IPS-15b (cell line): ENCODE data around the gene SFTPB.
"Not testable (repeated sequence)": the region's sequence is repeated elsewhere in the genome, so short reads cannot be mapped to it uniquely, and the experiment has no call there.

Experiments used
- H3K27me3 ChIP-seq: one replicate; pipeline ENCODE4 v1.6.1; 2013; ENCODE audit warnings: low read length; ENCODE audit not compliant: control insufficient read depth, insufficient read depth
- H3K36me3 ChIP-seq: one replicate; pipeline ENCODE4 v1.6.1; 2013; ENCODE audit warnings: low read length; ENCODE audit not compliant: control insufficient read depth, insufficient read depth
- H3K4me1 ChIP-seq: one replicate; pipeline ENCODE4 v1.6.1; 2013; ENCODE audit warnings: mild to moderate bottlenecking, low read length; ENCODE audit not compliant: control insufficient read depth, insufficient read depth
- H3K4me3 ChIP-seq: one replicate; pipeline ENCODE4 v1.5.1; 2013; ENCODE audit warnings: low read depth, low read length
- H3K9ac ChIP-seq: one replicate; pipeline ENCODE4 v1.6.1; 2013; ENCODE audit warnings: low read depth, mild to moderate bottlenecking, low read length
- H3K9me3 ChIP-seq: one replicate; pipeline ENCODE4 v1.6.1; 2013; ENCODE audit warnings: mild to moderate bottlenecking, low read length; ENCODE audit not compliant: control insufficient read depth, insufficient read depth

The SFTPB gene

DNA sequence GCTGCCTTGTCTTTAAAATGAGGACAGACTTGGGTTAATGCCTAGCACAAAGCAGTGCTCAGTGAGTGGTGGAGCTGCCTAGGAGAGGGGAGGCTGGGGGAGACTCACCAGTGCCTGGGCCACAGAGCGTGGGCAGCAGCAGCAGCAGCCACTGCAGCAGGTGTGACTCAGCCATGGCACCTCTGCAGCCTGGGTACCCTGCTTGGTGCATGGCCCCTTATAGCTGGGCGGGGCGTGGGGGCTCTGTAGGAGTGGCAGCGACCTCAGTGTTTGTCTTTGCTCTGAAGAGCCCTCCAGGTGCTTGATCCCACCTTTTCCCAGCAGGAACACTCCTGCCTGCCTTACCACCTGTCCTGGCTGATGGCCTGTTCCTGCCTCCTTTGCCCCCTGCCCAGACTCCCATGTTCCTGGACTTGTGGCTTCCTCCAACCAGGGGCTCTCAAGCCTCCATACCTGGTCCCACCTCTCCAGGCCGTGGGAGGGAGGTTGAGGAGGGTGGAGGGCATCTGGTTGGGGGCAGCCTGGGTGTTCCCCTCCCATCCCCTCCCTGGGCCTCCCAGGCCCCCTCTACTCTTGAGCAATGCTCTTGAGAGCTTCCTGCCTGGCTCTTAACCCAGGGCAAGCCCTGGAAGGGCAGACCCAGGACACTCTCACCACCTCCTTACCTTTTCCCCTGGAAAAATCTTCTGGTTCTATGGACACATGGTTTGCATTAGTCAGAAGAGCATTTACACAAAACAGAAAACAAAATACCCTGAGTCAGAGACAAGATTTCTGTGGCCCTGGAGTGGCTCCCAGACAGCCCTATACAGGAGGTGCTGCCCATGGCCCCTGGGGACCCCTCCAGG lies at the start of gene SFTPB:
Gene SFTPB, minus strand, starts transcription at position 191 of the 848 bp plus-strand sequence. Its CDS starts 16 bp downstream, at position 175.
- Histone ChIP-seq H3K36me3 (no peaks in the 10 kb centered on the region), H3K4me3 (no peak within 1 kb of the TSS), H3K4me1 (peaks cover 2% of the 10 kb centered on the region), H3K9ac (no peak within 1 kb of the TSS), H3K9me3 (no peaks in the 10 kb centered on the region), H3K27me3 (no peaks in the 10 kb centered on the region)

DNA sequence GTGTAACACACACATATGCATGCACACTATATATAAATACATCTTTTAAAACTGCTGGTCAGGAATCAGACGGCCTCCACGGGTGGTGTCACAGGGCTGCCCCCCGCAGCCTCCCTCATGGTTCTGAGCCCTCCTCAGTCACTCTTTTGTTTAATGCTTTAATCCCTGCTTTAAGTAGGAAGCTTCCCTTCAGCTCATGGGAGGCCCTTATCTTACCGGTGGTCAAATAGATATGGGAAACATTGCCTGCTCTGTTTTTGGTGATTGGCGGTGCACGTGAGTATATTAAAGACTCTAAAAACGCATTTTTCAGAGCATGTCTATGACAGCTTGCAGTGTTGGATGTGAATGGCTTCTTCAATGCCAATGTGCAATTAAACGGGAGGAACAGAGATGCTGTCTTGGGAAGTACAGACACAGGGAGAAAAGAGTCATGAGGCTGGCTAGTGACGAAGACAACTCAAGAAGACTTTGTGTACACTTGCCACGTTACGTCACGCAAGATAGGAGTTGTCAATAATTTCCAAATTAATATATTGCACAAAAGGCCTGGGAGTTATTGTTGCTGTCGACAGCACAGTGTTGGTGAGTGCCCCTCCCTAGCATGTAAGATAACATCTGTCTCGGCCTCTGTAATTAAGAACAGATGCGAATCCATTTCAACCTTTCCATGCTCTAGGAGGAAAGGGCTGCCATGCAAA lies 49.5 kb upstream of the SFTPB start:
- Histone ChIP-seq H3K9me3 (no peaks in the 10 kb centered on the region), H3K27me3 (no peaks in the 10 kb centered on the region), H3K4me3 (no peak overlapping the region), H3K4me1 (no peaks in the 10 kb centered on the region), H3K9ac (no peak overlapping the region), H3K36me3 (no peaks in the 10 kb centered on the region)

DNA sequence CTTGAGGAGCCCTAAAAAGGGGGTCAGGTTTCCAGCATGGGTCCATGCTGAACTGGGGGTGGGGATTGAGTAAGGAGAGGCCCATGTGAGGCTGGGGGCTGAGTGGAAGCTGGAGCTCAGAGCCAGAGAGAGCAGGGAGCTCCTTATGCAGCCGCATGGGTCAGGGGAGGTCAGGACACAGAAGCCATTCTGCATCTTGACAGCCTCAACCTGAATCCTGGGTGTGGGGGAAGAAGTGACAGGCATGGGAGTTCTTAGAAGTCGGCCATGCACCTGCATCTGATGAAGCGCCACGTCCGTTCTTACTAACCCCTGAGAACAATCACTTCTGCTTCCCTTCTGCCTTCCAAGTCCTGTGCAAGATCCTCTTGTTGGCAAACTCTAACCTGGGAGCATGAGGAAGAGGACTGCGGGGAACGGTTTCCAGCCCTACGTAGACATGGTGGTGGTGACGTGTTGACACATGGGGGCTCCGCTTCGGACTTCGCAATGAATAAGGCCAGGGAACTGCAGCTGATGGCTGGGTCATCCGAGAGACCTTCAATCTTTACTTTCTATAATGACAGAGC lies 48.4 kb upstream of the SFTPB start:
- Histone ChIP-seq H3K27me3 (no peaks in the 10 kb centered on the region), H3K9ac (no peak overlapping the region), H3K9me3 (no peaks in the 10 kb centered on the region), H3K36me3 (no peaks in the 10 kb centered on the region), H3K4me3 (no peak overlapping the region), H3K4me1 (no peaks in the 10 kb centered on the region)

DNA sequence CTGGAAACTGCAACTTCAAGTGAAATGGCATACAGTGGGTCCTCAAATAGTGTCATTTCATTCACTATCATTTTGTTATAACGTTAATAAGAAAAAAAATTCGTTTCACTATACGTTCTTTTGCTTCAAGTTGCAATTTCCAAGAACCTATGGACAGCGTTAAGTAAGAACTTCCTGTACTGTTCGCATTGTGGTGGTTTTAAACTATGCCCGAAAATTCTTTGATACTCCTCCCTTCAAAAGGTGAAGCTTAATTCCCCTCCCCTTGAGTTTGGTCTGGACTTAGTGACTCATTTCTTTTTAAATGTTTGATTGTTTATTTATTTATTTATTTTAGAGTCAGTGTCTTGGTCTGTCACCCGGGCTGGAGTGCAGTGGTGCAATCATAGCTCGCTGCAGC lies 46.8 kb upstream of the SFTPB start:
- Histone ChIP-seq H3K36me3 (no peaks in the 10 kb centered on the region), H3K9me3 (no peaks in the 10 kb centered on the region), H3K9ac (no peak overlapping the region), H3K27me3 (no peaks in the 10 kb centered on the region), H3K4me3 (no peak overlapping the region), H3K4me1 (no peaks in the 10 kb centered on the region)

DNA sequence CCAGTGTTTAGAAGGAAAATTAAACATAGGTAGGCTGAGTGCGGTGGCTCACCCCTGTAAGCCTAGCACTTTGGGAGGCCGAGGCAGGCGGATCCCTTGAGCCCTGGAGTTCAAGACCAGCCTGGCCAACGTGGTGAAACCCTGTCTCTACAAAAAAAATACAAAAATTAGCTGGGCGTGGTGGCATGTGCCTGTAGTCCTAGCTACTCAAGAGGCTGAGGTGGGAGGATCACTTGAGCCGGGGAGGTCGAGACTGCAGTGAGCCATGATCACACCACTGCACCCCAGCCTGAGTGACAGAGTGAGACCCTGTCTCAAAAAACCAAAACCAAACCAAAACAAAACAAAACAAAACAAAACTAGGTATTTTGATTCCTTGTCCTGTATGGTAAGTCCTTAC lies 46.4 kb upstream of the SFTPB start:
- H3K36me3 ChIP-seq, H3K9ac ChIP-seq, H3K4me1 ChIP-seq, H3K9me3 ChIP-seq, H3K27me3 ChIP-seq, H3K4me3 ChIP-seq: not testable (repeated sequence)

DNA sequence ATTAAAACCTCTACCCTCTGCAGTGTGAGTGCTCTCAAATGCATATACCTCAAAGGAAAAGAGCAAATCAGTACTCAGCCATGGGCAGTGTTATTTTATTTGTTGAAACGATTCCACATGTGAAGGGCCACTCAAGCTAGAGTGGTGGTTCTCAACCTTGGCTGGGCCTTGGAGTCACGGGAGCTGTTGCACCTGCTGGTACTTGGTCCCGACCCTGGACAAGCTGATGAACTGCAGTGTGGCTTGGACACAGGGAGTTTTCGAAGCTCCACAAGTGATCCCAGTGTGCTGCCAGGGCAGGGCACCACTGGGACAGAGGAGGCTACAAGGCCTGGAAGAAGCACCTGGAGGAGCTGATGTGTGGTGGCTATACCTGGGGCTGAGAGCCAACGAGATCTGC lies 45.8 kb upstream of the SFTPB start:
- Histone ChIP-seq H3K4me3 (no peak overlapping the region), H3K36me3 (no peaks in the 10 kb centered on the region)

DNA sequence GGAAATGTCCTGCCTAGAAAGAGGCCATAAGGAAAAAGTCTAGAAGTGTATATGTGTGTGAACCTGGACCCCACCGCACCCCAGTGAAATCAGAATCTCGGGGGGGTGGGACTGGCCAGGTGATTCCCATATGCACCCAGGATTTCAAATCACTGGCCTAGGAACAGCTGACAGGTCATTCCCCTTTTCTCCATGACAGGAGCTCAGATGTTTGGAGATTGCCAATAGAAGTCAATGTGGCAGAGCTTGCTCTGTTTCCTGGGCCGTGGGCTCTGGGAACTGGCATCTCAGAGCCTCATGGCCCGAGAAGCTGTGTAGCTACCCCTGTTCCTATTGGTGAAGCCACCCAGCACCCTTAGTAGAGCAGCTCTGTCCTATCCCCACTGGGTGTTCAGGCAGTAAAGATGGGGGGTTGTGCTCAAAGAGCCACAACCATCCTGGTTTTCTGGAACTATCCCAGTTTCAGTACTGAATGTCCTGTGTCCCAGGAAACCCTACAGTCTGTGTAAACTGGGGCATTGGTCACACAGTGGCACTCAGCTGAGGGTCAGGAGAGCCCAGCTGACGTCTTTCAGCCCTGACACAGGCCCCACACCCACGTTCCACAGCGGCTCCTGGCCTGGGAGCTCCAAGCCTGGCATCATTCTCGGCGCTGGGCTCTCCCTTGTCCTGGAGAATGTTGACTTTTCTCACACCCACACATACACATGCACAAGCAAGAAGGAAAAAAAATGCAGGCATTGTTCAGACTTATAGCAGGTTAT lies 45.0 kb upstream of the SFTPB start:
- no peaks in the 10 kb centered on the region for H3K9me3 ChIP-seq
- no peaks in the 10 kb centered on the region for H3K27me3 ChIP-seq
- no peak overlapping the region for H3K4me3 ChIP-seq
- H3K9ac ChIP-seq: no peak overlapping the region
- H3K36me3 ChIP-seq: no peaks in the 10 kb centered on the region
- H3K4me1 ChIP-seq: no peaks in the 10 kb centered on the region

More for the DNA sequence above, 45.8 kb upstream of the SFTPB start:
- Histone ChIP-seq H3K9me3 (no peaks in the 10 kb centered on the region), H3K4me1 (no peaks in the 10 kb centered on the region), H3K27me3 (no peaks in the 10 kb centered on the region), H3K9ac (no peak overlapping the region)

DNA sequence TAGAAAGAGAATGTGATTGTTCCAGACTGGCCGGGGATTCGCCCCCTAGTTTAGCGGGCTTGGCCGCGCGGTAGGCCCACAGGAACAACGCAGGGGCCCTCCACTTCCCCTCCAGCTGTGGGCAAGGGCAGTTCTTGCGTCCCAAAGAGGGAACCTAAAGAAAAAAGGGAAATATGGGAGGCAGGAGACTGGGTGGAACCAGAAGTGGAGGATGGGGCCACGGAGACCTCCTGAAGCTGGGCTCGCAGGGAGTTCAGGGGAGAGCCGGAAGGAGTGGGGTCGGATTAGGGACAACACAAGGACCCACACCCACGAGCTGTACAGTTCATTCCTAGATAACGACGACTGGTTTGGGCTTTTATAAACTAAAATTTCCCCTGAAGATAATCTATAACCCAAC lies 44.3 kb upstream of the SFTPB start:
- Histone ChIP-seq H3K4me1 (no peaks in the 10 kb centered on the region), H3K27me3 (no peaks in the 10 kb centered on the region), H3K36me3 (no peaks in the 10 kb centered on the region), H3K4me3 (no peak overlapping the region), H3K9ac (no peak overlapping the region), H3K9me3 (no peaks in the 10 kb centered on the region)

DNA sequence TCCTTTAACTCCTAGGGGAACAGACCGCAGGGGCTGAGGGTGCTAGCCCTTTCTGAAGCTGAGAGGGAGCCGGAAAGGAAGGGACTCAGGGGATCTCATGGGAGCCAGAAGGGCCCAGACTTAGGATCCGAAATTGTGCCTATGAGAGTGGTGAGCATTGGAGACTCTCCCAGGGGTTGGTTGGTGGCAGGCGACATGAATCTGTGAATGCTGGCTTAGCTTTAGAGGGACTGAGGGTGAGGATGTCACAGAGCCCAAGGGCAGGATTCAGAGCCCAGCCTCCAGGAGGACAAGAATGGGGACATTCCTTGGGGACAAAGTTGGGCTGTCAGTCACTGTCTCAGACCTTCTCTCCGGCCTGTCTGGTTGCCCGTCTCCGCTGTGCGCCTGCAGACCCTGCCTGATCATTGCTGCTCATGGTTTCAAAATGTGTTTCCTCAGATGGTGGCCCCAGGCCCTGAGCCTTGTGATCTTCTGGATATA lies 43.6 kb upstream of the SFTPB start:
- Histone ChIP-seq H3K27me3 (peaks cover 1% of the 10 kb centered on the region), H3K9me3 (no peaks in the 10 kb centered on the region)

DNA sequence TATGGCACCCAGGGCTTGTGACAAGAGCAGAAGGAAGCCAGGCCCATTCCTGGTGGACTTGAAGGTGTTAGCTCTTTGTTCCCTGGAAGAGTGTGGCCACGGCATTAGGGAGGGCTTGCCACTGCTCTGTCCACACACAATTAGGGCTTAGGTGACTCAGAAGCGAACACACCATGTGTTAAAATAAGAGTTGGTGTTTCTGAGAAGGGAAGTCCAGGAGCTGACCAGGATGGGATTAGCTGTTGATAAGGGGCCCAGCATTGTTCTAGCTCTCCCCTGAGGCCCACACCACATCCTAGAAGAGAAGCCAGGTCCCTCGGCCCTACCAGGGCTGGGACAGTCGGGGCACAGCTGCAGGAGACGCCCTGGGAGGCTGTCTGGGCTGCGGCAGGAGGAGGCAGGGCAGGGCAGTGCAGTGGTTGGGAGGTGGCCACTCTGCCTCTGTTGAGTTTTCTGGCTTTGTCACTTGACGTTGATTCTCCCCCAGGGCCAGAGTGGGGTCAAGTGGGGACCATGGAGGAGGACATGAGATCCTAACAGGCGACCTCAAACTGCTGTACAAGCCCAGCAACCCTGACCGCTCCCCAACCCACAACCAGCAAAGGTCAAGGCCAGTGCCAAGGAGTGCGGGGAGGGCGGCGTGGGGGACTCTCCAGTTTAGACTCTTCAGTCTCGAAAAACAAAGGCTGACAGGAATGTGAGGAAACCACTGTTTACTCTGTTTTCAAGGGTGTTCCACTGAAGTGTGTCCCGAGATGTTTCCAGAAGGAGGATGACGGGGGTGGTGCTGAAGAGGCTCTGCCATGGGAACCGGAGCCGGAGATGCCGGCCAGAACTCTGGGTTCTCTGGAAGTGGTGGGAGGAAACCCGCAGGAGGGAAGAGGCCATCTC lies 42.9 kb upstream of the SFTPB start:
- Histone ChIP-seq H3K9ac (no peak overlapping the region), H3K36me3 (no peaks in the 10 kb centered on the region), H3K27me3 (peaks cover 3% of the 10 kb centered on the region), H3K4me3 (no peak overlapping the region), H3K4me1 (no peaks in the 10 kb centered on the region), H3K9me3 (no peaks in the 10 kb centered on the region)

More for the DNA sequence above, 43.6 kb upstream of the SFTPB start:
- Histone ChIP-seq H3K9ac (no peak overlapping the region), H3K36me3 (no peaks in the 10 kb centered on the region), H3K4me3 (no peak overlapping the region), H3K4me1 (no peaks in the 10 kb centered on the region)
